ENCODE measurements around the gene SELENOT. TPM values are rescaled to one million over a fixed set of nuclear protein-coding genes. Genes with fewer than 3 reads are reported as not detected.

The SELENOT gene
- polyA plus RNA-seq, 1 of the 3 experiments (the other 2 are of a cell fraction), result 143 TPM

DNA sequence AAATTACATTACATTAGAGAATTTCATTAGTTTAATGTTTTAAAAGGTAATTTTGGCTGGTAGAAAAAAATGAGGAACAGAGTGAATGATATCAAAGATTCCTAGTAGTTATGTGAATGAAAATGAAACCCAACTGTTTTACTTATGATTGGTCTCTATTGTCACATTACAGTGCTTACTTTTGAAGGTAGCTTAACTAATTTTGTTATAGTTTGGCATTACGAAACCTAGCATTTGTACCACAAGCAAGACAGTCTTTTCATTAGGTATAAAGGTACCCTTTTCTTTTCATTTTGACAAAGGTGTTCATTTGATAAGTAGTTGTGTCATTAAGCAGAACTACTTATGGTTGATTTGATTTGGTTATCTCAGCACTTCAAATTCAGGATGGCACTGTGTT, 6.9 kb downstream of the SELENOT start:
- H3K4me1 ChIP-seq (ENCODE audit: control insufficient read depth in 1 of 2, insufficient read depth in 2 of 2, low read depth in 1 of 2, low read length in 1 of 2), result peaks cover 2 to 23% of the 10 kb centered on the region in 2 experiments
- peaks cover 2 to 40% of the 10 kb centered on the region in 2 experiments for H3K36me3 ChIP-seq (replicated peaks in 1 of 2; ENCODE audit: control insufficient read depth in 1 of 2, insufficient read depth in 2 of 2, low read length in 1 of 2)
- peaks cover 92% of the 10 kb centered on the region for H3K79me2 ChIP-seq (ENCODE audit: insufficient read depth)
- H3K27me3 ChIP-seq (ENCODE audit: insufficient read depth), result no peaks in the 10 kb centered on the region
- peaks cover 6% of the 10 kb centered on the region for H3F3A ChIP-seq (replicated peaks; ENCODE audit: insufficient read depth)
- no peak overlapping the region for H2AFZ ChIP-seq (ENCODE audit: low read depth)
- no peak overlapping the region for H3K4me3 ChIP-seq (ENCODE audit: low read depth in 2 of 2, low read length in 1 of 2)
- DNase-seq, result no peak
- WGBS (ENCODE audit: low lambda C conversion rate), result 0% methylated on average over 1 of the region's 1 CpG
- no peak overlapping the region for H3K4me2 ChIP-seq
- CTCF ChIA-PET, result no interaction called here
- H4K20me1 ChIP-seq (ENCODE audit: insufficient read depth), result peaks cover 32% of the 10 kb centered on the region
- POLR2A ChIA-PET, result no interaction called here
- TF ChIP-seq EZH2phosphoT487 (IDR thresholded peaks at IDR 0.05; ENCODE audit: borderline replicate concordance, low read depth) (no peak), FOXJ3 (CRISPR knock-in tag; IDR thresholded peaks at IDR 0.05) (no peak), TAF1 (IDR thresholded peaks at IDR 0.05; ENCODE audit: borderline replicate concordance, low read depth, low read length) (no peak), JUND (IDR thresholded peaks at IDR 0.05) (no peak), RCOR1 (IDR thresholded peaks at IDR 0.05; ENCODE audit: low read length) (no peak), RAD21 (IDR thresholded peaks at IDR 0.05; ENCODE audit: low read length) (no peak), NRF1 (IDR thresholded peaks at IDR 0.05; ENCODE audit: low read depth, low read length) (no peak)
- TF ChIP-seq, protein P1, sequence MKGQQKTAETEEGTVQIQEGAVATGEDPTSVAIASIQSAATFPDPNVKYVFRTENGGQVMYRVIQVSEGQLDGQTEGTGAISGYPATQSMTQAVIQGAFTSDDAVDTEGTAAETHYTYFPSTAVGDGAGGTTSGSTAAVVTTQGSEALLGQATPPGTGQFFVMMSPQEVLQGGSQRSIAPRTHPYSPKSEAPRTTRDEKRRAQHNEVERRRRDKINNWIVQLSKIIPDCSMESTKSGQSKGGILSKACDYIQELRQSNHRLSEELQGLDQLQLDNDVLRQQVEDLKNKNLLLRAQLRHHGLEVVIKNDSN (IDR thresholded peaks at IDR 0.05; ENCODE audit: borderline replicate concordance, low read depth), result no peak
- TF ChIP-seq, protein P2, sequence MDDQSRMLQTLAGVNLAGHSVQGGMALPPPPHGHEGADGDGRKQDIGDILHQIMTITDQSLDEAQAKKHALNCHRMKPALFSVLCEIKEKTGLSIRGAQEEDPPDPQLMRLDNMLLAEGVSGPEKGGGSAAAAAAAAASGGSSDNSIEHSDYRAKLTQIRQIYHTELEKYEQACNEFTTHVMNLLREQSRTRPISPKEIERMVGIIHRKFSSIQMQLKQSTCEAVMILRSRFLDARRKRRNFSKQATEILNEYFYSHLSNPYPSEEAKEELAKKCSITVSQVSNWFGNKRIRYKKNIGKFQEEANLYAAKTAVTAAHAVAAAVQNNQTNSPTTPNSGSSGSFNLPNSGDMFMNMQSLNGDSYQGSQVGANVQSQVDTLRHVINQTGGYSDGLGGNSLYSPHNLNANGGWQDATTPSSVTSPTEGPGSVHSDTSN (IDR thresholded peaks at IDR 0.05), result no peak
- TF ChIP-seq, protein P3, sequence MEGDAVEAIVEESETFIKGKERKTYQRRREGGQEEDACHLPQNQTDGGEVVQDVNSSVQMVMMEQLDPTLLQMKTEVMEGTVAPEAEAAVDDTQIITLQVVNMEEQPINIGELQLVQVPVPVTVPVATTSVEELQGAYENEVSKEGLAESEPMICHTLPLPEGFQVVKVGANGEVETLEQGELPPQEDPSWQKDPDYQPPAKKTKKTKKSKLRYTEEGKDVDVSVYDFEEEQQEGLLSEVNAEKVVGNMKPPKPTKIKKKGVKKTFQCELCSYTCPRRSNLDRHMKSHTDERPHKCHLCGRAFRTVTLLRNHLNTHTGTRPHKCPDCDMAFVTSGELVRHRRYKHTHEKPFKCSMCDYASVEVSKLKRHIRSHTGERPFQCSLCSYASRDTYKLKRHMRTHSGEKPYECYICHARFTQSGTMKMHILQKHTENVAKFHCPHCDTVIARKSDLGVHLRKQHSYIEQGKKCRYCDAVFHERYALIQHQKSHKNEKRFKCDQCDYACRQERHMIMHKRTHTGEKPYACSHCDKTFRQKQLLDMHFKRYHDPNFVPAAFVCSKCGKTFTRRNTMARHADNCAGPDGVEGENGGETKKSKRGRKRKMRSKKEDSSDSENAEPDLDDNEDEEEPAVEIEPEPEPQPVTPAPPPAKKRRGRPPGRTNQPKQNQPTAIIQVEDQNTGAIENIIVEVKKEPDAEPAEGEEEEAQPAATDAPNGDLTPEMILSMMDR (IDR thresholded peaks at IDR 0.05), result no peak
- no peak overlapping the region for H3K27ac ChIP-seq (ENCODE audit: low read depth in 2 of 2, low read length in 1 of 2)
- 0 out of 2 replicates have a peak, but pooled peaks cover 3% of the 10 kb centered on the region for H3K9me3 ChIP-seq
- H3K9ac ChIP-seq, result no peak overlapping the region
- H3K9me2 ChIP-seq, result no peaks in the 10 kb centered on the region

DNA sequence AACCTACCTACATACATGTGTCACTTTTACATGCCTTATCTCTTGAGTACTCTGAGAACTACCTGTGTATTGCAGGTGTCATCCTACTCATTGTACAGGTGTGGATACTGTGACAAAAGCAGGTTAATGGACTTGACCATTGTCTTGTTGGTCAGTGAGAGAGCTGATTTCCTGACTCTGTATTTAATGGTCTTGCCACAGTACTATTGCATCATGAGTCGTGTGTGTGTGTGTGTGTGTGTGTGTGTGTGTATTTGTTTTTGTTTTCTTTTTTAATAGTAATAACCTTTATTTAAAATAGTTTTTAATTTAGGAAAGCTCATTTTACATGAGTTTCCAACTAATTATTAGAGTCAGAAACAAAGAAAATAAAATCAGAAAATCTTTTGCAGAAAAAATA, 7.7 kb downstream of the SELENOT start:
- ChIA-PET CTCF (no interaction called here), POLR2A (no interaction called here)
- TF ChIP-seq YY1 (IDR thresholded peaks at IDR 0.05; ENCODE audit: low read depth), result no peak
- no peak for TF ChIP-seq NFIC (IDR thresholded peaks at IDR 0.05; ENCODE audit: borderline replicate concordance)
- TF ChIP-seq MEF2A (IDR thresholded peaks at IDR 0.05; ENCODE audit: borderline replicate concordance, low read depth), result no peak
- TF ChIP-seq, protein P4, sequence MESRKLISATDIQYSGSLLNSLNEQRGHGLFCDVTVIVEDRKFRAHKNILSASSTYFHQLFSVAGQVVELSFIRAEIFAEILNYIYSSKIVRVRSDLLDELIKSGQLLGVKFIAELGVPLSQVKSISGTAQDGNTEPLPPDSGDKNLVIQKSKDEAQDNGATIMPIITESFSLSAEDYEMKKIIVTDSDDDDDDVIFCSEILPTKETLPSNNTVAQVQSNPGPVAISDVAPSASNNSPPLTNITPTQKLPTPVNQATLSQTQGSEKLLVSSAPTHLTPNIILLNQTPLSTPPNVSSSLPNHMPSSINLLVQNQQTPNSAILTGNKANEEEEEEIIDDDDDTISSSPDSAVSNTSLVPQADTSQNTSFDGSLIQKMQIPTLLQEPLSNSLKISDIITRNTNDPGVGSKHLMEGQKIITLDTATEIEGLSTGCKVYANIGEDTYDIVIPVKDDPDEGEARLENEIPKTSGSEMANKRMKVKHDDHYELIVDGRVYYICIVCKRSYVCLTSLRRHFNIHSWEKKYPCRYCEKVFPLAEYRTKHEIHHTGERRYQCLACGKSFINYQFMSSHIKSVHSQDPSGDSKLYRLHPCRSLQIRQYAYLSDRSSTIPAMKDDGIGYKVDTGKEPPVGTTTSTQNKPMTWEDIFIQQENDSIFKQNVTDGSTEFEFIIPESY (IDR thresholded peaks at IDR 0.05; ENCODE audit: borderline replicate concordance, low read depth), result no peak
- TF ChIP-seq, protein P2 (IDR thresholded peaks at IDR 0.05), result no peak
- TF ChIP-seq GABPA (IDR thresholded peaks at IDR 0.05; ENCODE audit: low read depth), result no peak
- TF ChIP-seq EP300 (IDR thresholded peaks at IDR 0.05; ENCODE audit: borderline replicate concordance in 1 of 2, low read depth in 1 of 2, low read length in 1 of 2), result no peak
- no peak for TF ChIP-seq FOXM1 (IDR thresholded peaks at IDR 0.05; ENCODE audit: low read depth)
- no peak for TF ChIP-seq RCOR1 (IDR thresholded peaks at IDR 0.05; ENCODE audit: low read length)
- TF ChIP-seq FOXJ3 (CRISPR knock-in tag; IDR thresholded peaks at IDR 0.05), result no peak
- no peak for TF ChIP-seq MXI1 (IDR thresholded peaks at IDR 0.05; ENCODE audit: low read depth, low read length)
- TF ChIP-seq, protein P3 (IDR thresholded peaks at IDR 0.05), result no peak
- TF ChIP-seq POLR2AphosphoS5 (IDR thresholded peaks at IDR 0.05; ENCODE audit: low read depth, low read length), result no peak

More for the DNA sequence above, 7.7 kb downstream of the SELENOT start:
- Histone ChIP-seq H3K36me3 (replicated peaks in 1 of 2; ENCODE audit: control insufficient read depth in 1 of 2, insufficient read depth in 2 of 2, low read length in 1 of 2) (peaks cover 2 to 34% of the 10 kb centered on the region in 2 experiments), H3F3A (replicated peaks; ENCODE audit: insufficient read depth) (peaks cover 6% of the 10 kb centered on the region), H3K27ac (ENCODE audit: low read depth in 2 of 2, low read length in 1 of 2) (no peak overlapping the region), H2AFZ (ENCODE audit: low read depth) (no peak overlapping the region), H3K27me3 (ENCODE audit: insufficient read depth) (no peaks in the 10 kb centered on the region), H3K4me1 (ENCODE audit: control insufficient read depth in 1 of 2, insufficient read depth in 2 of 2, low read depth in 1 of 2, low read length in 1 of 2) (peaks cover 2 to 15% of the 10 kb centered on the region in 2 experiments; a peak in 3 of 4 replicates), H3K4me2 (no peak overlapping the region), H4K20me1 (ENCODE audit: insufficient read depth) (peaks cover 32% of the 10 kb centered on the region), H3K9me2 (no peaks in the 10 kb centered on the region), H3K9ac (no peak overlapping the region), H3K4me3 (ENCODE audit: low read depth in 2 of 2, low read length in 1 of 2) (no peak overlapping the region), H3K79me2 (ENCODE audit: insufficient read depth) (peaks cover 87% of the 10 kb centered on the region), H3K9me3 (no peaks in the 10 kb centered on the region)
- 44% methylated on average over 1 of the region's 1 CpG for WGBS (ENCODE audit: low lambda C conversion rate)
- DNase-seq, result no peak

Measured in SK-N-SH (cell line).